ENCODE measurements around the gene TMX1. TPM values are rescaled to one million over a fixed set of nuclear protein-coding genes. Genes with fewer than 3 reads are reported as not detected.

TMX1 gene
- total and polyA plus RNA-seq, 5 experiments from 2014 or later, result 21.7 to 41.8 (median 28.1) TPM

DNA sequence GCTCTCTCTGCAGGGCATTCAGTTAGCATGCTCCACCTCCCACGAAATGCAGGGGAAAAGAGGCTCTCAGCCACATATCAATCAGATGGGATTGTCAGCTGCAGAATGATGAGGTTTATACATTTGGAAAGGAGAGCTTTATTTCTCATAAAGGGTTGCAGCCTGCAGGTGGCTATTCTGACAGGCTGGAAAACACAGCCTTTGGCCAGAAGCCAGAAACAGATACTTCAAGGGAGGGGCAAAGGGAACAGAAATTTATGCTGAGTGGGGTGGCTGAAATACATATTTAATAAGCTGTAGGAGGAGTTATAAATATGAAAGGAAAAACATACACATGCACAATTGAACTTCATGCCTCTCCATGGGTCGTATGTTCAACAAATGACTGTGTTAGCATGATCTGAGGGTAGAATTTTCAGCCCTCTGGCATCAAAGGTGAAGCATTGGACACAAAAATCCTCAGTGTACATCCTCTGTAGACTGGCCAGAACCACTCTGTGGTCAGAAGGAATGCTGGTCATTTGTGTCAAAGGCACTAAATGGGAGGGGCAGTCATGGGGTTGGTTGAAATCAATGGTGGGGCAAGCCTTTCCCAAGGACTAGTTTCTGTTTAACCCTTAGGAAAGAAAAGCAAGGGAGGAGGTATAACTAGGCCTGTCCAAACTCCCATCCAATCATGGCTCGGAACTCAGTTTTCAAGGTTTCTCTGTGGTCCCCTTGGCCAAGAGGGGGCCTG, 62.4 kb downstream of the TMX1 start:
- ATAC-seq (no peak), DNase-seq (no peak)
- H3K9me3 Mint-ChIP-seq, result no peaks in the 10 kb centered on the region
- POLR2A ChIA-PET, result no interaction called here
- no peaks in the 10 kb centered on the region for H3K36me3 Mint-ChIP-seq
- no peak overlapping the region for H3K27ac Mint-ChIP-seq
- H3K27me3 Mint-ChIP-seq, result peaks cover 0 to 10% (median 3%) of the 10 kb centered on the region in 5 donors
- H3K4me1 Mint-ChIP-seq, result peaks cover 0 to 4% (median 1%) of the 10 kb centered on the region in 4 donors
- H3K4me3 Mint-ChIP-seq, result no peak overlapping the region

DNA sequence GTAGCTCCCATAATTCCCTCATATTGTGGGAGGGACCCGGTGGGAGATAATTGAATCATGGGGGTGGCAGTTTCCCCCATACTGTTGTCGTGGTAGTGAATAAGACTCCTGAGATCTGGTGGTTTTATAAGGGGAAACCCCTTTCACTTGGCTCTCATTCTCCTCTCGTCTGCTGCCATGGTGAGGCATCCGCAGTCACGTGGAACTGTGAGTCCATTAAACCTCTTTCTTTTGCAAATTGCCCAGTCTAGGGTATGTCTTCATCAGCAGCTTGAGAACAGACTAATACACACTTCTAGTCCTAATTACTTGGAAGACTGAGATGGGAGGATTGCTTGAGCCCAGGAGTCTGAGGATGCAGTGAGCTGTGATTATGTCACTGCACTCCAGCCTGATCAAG, 64.4 kb downstream of the TMX1 start:
- no peaks in the 10 kb centered on the region for H3K9me3 Mint-ChIP-seq
- H3K27ac Mint-ChIP-seq, result no peak overlapping the region
- POLR2A ChIA-PET, result no interaction called here
- peaks cover 0 to 2% (median 0%) of the 10 kb centered on the region in 4 donors for H3K4me1 Mint-ChIP-seq
- ATAC-seq (no peak), DNase-seq (no peak)
- H3K36me3 Mint-ChIP-seq, result no peaks in the 10 kb centered on the region
- peaks cover 0 to 10% (median 2%) of the 10 kb centered on the region in 5 donors for H3K27me3 Mint-ChIP-seq
- no peak overlapping the region for H3K4me3 Mint-ChIP-seq

- H3K4me3 Mint-ChIP-seq, result no peak overlapping the region
- no peaks in the 10 kb centered on the region for H3K9me3 Mint-ChIP-seq
- ATAC-seq (no peak), DNase-seq (no peak)
- no peak overlapping the region for H3K27ac Mint-ChIP-seq
- POLR2A ChIA-PET, result no interaction called here
- H3K36me3 Mint-ChIP-seq, result no peaks in the 10 kb centered on the region
- peaks cover 0 to 2% (median 0%) of the 10 kb centered on the region in 4 donors for H3K4me1 Mint-ChIP-seq
- peaks cover 0 to 10% (median 2%) of the 10 kb centered on the region in 5 donors for H3K27me3 Mint-ChIP-seq
Observed at GRCh38 chr14:51304941-51305340, 64.9 kb downstream of the TMX1 start.

- H3K27me3 Mint-ChIP-seq, result peaks cover 0 to 10% (median 3%) of the 10 kb centered on the region in 5 donors
- no peaks in the 10 kb centered on the region for H3K36me3 Mint-ChIP-seq
- peaks cover 0 to 5% (median 0%) of the 10 kb centered on the region in 4 donors for H3K4me1 Mint-ChIP-seq
- ATAC-seq (no peak), DNase-seq (no peak)
- H3K9me3 Mint-ChIP-seq, result no peaks in the 10 kb centered on the region
- no peak overlapping the region for H3K27ac Mint-ChIP-seq
- no peak overlapping the region for H3K4me3 Mint-ChIP-seq
- POLR2A ChIA-PET, result no interaction called here
Observed at GRCh38 chr14:51305751-51306150, 65.7 kb downstream of the TMX1 start.

Other genes with a start within 250 kb of the TMX1 start
- 1 to 10 TPM; 2.2 to 2.8 TPM for gene TRIM9, start 145.1 kb upstream of the TMX1 start, total RNA-seq
- gene TRIM9, start 145.1 kb upstream of the TMX1 start, polyA plus RNA-seq, result under 1 TPM in 2 of 3 donors, not detected in 1; 0.10 to 0.43 TPM